HepG2 (cell line): ENCODE measurements around the gene APBB2. TPM values are rescaled to one million over a fixed set of nuclear protein-coding genes. Genes with fewer than 3 reads are reported as not detected.

Experiments
- ZNF678 ChIP-seq: sonication (generic); formaldehyde crosslinking; IDR thresholded peaks from 2 replicates; pipeline ENCODE4 v1.4.0; 2020; ENCODE audit warnings: mild to moderate bottlenecking, missing genetic modification reagents
- ZSCAN25 ChIP-seq: sonication (generic); formaldehyde crosslinking; IDR thresholded peaks from 2 replicates; pipeline ENCODE4 v1.8.0; 2022; ENCODE audit warnings: mild to moderate bottlenecking, missing genetic modification reagents
- polyA plus RNA-seq, 8 experiments: library from polyadenylated mRNA; depleted of rRNA in 3 of 8; stranded (reverse) in 7 of 8; unstranded in 1 of 8; fragments of >200 nt; fragmentation: Illumina TruSeq in 4 of 8; extraction: Trizol in 4 of 8; gene quantifications; 2 replicates each; pipeline versions ENCODE4 v1.2.1 to v1.2.3, GENCODE V29; 2011 to 2016; ENCODE audit warnings: low read depth in 4 of 8, missing spikeins in 1 of 8, mixed read lengths in 1 of 8; ENCODE audit not compliant: insufficient read depth in 1 of 8
- total RNA-seq, 5 experiments: library from RNA; depleted of rRNA; stranded (reverse); fragments of >200 nt; fragmentation: Illumina TruSeq; extraction: Trizol; gene quantifications; 2 replicates each; pipeline ENCODE4 v1.2.3, GENCODE V29; 2016; ENCODE audit warnings: low read depth in 1 of 5
- TF ChIP-seq, protein P1 (sequence below): sonication (generic); formaldehyde crosslinking; IDR thresholded peaks from 2 replicates; pipeline ENCODE4 v1.4.0; 2020; ENCODE audit warnings: missing genetic modification reagents, borderline replicate concordance
- TF ChIP-seq, protein P2 (sequence below): sonication (generic); formaldehyde crosslinking; IDR thresholded peaks from 2 replicates; pipeline ENCODE4 v1.4.0; 2020; ENCODE audit warnings: mild to moderate bottlenecking, low read depth, missing genetic modification reagents
- TF ChIP-seq, protein P3 (sequence below): sonication (generic); formaldehyde crosslinking; IDR thresholded peaks from 2 replicates; pipeline ENCODE4 v1.8.0; 2022; ENCODE audit warnings: low read depth, missing genetic modification reagents
- TF ChIP-seq, protein P4 (sequence below): IDR thresholded peaks from 2 replicates; pipeline ENCODE4 v1.6.1; 2016; ENCODE audit warnings: low read depth, missing genetic modification reagents, missing compliant biosample characterization

APBB2 gene
- total and polyA plus RNA-seq, 2 of the 13 experiments (the other 11 are each of a cell fraction or from before 2014, with no cell fraction given): 11.7 to 17.0 TPM

DNA sequence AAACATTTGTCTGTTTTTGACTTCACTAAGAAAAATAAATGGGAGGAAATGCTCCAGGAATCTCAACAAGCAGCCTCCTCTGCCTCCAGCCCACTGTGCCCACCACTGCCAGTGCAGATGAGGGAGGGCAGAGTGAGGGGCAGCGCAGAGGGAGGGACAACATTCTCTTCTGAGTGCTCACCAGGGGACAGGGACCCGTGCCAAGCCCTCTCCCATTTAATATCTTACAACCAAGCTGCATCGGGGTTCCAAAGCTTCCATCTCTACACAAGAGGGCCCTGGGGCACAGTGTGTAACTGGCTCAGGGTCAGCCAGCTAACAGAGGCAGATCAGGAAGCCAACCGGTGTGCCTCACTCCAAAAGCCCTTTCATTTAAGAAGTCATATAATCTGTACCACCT is 344.2 kb downstream of the APBB2 start (continued):
- TF ChIP-seq, protein P1, sequence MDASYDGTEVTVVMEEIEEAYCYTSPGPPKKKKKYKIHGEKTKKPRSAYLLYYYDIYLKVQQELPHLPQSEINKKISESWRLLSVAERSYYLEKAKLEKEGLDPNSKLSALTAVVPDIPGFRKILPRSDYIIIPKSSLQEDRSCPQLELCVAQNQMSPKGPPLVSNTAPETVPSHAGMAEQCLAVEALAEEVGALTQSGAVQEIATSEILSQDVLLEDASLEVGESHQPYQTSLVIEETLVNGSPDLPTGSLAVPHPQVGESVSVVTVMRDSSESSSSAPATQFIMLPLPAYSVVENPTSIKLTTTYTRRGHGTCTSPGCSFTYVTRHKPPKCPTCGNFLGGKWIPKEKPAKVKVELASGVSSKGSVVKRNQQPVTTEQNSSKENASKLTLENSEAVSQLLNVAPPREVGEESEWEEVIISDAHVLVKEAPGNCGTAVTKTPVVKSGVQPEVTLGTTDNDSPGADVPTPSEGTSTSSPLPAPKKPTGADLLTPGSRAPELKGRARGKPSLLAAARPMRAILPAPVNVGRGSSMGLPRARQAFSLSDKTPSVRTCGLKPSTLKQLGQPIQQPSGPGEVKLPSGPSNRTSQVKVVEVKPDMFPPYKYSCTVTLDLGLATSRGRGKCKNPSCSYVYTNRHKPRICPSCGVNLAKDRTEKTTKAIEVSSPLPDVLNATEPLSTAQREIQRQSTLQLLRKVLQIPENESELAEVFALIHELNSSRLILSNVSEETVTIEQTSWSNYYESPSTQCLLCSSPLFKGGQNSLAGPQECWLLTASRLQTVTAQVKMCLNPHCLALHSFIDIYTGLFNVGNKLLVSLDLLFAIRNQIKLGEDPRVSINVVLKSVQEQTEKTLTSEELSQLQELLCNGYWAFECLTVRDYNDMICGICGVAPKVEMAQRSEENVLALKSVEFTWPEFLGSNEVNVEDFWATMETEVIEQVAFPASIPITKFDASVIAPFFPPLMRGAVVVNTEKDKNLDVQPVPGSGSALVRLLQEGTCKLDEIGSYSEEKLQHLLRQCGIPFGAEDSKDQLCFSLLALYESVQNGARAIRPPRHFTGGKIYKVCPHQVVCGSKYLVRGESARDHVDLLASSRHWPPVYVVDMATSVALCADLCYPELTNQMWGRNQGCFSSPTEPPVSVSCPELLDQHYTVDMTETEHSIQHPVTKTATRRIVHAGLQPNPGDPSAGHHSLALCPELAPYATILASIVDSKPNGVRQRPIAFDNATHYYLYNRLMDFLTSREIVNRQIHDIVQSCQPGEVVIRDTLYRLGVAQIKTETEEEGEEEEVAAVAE: no peak
- TF ChIP-seq ZSCAN25 (no peak), ZNF678 (CRISPR knock-in tag) (no peak)
- TF ChIP-seq, protein P2, sequence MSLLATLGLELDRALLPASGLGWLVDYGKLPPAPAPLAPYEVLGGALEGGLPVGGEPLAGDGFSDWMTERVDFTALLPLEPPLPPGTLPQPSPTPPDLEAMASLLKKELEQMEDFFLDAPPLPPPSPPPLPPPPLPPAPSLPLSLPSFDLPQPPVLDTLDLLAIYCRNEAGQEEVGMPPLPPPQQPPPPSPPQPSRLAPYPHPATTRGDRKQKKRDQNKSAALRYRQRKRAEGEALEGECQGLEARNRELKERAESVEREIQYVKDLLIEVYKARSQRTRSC (CRISPR knock-in tag): no peak
- TF ChIP-seq, protein P3, sequence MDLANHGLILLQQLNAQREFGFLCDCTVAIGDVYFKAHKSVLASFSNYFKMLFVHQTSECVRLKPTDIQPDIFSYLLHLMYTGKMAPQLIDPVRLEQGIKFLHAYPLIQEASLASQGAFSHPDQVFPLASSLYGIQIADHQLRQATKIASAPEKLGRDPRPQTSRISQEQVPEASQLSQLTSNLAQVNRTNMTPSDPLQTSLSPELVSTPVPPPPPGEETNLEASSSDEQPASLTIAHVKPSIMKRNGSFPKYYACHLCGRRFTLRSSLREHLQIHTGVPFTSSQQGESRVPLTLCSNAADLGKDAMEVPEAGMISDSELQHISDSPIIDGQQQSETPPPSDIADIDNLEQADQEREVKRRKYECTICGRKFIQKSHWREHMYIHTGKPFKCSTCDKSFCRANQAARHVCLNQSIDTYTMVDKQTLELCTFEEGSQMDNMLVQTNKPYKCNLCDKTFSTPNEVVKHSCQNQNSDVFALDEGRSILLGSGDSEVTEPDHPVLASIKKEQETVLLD (CRISPR knock-in tag): no peak
- TF ChIP-seq, protein P4, sequence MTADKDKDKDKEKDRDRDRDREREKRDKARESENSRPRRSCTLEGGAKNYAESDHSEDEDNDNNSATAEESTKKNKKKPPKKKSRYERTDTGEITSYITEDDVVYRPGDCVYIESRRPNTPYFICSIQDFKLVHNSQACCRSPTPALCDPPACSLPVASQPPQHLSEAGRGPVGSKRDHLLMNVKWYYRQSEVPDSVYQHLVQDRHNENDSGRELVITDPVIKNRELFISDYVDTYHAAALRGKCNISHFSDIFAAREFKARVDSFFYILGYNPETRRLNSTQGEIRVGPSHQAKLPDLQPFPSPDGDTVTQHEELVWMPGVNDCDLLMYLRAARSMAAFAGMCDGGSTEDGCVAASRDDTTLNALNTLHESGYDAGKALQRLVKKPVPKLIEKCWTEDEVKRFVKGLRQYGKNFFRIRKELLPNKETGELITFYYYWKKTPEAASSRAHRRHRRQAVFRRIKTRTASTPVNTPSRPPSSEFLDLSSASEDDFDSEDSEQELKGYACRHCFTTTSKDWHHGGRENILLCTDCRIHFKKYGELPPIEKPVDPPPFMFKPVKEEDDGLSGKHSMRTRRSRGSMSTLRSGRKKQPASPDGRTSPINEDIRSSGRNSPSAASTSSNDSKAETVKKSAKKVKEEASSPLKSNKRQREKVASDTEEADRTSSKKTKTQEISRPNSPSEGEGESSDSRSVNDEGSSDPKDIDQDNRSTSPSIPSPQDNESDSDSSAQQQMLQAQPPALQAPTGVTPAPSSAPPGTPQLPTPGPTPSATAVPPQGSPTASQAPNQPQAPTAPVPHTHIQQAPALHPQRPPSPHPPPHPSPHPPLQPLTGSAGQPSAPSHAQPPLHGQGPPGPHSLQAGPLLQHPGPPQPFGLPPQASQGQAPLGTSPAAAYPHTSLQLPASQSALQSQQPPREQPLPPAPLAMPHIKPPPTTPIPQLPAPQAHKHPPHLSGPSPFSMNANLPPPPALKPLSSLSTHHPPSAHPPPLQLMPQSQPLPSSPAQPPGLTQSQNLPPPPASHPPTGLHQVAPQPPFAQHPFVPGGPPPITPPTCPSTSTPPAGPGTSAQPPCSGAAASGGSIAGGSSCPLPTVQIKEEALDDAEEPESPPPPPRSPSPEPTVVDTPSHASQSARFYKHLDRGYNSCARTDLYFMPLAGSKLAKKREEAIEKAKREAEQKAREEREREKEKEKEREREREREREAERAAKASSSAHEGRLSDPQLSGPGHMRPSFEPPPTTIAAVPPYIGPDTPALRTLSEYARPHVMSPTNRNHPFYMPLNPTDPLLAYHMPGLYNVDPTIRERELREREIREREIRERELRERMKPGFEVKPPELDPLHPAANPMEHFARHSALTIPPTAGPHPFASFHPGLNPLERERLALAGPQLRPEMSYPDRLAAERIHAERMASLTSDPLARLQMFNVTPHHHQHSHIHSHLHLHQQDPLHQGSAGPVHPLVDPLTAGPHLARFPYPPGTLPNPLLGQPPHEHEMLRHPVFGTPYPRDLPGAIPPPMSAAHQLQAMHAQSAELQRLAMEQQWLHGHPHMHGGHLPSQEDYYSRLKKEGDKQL: no peak
